Measurements from ENCODE around the gene PARD3B. TPM values are rescaled to one million over a fixed set of nuclear protein-coding genes. Genes with fewer than 3 reads are reported as not detected.
A peak's percentile ranks its signal among the peaks of the same experiment; 100 is the strongest.

PARD3B gene
- total and polyA plus RNA-seq, 10 of the 15 experiments (the other 5 are each of a cell fraction or from before 2014, with no cell fraction given): 0.01 to 0.54 (median 0.07) TPM; not detected in 7

DNA sequence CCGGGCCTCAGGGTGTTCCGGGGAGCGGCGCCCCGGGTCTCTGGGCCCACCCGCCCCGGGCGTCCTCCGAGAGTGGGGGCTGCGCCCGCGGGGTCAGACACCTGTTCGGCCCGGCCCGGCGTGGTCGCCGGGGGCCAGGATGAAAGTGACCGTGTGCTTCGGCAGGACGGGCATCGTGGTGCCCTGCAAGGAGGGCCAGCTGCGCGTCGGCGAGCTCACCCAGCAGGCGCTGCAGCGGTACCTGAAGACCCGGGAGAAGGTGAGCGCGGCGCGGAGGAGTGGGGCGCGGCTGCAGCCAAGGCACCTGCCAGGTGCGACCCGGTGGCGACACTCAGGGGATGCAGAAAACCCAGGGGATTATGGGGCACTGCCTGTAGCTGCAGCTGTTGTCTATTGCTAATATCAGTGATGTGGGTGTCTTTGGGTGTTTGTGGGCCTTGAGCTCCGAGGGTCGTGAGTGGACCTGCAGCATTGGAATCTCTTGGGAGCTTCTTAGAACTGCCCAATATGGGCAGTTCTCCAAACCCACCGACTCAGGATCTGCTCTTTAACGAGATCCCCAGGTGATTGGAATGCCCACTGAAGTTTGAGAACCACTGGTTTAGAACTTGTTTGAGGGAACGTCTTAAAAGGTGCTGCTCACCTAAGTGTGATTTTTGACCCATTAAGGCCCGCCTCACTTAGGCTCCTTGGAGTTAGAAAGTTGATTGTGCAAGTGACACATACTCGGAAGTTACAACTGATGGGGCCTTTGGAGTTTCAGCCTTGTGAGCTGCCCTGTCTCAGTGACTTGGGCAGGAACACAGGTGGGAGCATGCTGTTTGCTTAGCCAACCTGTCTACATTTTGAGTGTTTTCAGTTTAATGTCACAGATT is 823 bp downstream of the PARD3B start:
- in situ Hi-C loops (cut with MboI): no loop called here
- POLR2A ChIA-PET: no interaction called here

GRCh38 chr2:204550751-204551511 is 5.7 kb downstream of the PARD3B start:
- ChIA-PET CTCF (no interaction called here), POLR2A (no interaction called here), SMC1A (ENCODE audit: uncharacterized antibody, unreplicated experiment) (no interaction called here), RAD21 (ENCODE audit: unreplicated experiment) (no interaction called here)
- H4K20me1 ChIP-seq (ENCODE audit: control insufficient read depth, insufficient read depth): no peaks in the 10 kb centered on the region
- FAIRE-seq (no peak), ATAC-seq (no peak), DNase-seq (ENCODE audit: low read depth, low spot score) (no peak)
- H3K27ac ChIP-seq (ENCODE audit: control insufficient read depth, insufficient read depth): no peak overlapping the region
- intact Hi-C loops (cut with micrococcal nuclease; ENCODE audit: unreplicated experiment) (no loop called here), in situ Hi-C loops (cut with MboI) (no loop called here)
- TF ChIP-seq NR2C2 (IDR thresholded peaks at IDR 0.05; ENCODE audit: borderline replicate concordance, control insufficient read depth, insufficient read length, low read depth) (no peak), MTA2 (IDR thresholded peaks at IDR 0.05; ENCODE audit: low read depth) (no peak)
- H3K79me2 ChIP-seq (ENCODE audit: control insufficient read depth, insufficient read depth, low read length): no peaks in the 10 kb centered on the region
- no TSS peak for BruUV-seq (replicated peaks)
- no peak overlapping the region for H3K4me3 ChIP-seq
- H2AFZ ChIP-seq (ENCODE audit: control insufficient read depth, low read depth, low read length): no peak overlapping the region
- H3K27me3 ChIP-seq (replicated peaks in 1 of 2; ENCODE audit: control insufficient read depth in 2 of 2, insufficient read depth in 2 of 2, low read length in 1 of 2): peaks cover 2 to 3% of the 10 kb centered on the region in 2 experiments; a peak in 3 of 4 replicates
- no peaks in the 10 kb centered on the region for H3K9me3 ChIP-seq (replicated peaks; ENCODE audit: control insufficient read depth, insufficient read depth, low read length)
- no peak overlapping the region for H3K9ac ChIP-seq (ENCODE audit: control insufficient read depth, insufficient read depth, low read length)
- H3K4me1 ChIP-seq (ENCODE audit: control insufficient read depth, insufficient read depth, low read length): no peaks in the 10 kb centered on the region
- no peak overlapping the region for H3K4me2 ChIP-seq (ENCODE audit: control insufficient read depth, insufficient read depth)
- H3K36me3 ChIP-seq (ENCODE audit: control insufficient read depth in 2 of 2, insufficient read depth in 2 of 2, low read length in 1 of 2): no peaks in the 10 kb centered on the region
- WGBS (ENCODE audit: insufficient coverage, insufficient replicate concordance, low lambda C conversion rate, missing lambda C conversion rate): 21% methylated on average over 3 of the region's 3 CpGs

More for the DNA sequence above, 823 bp downstream of the PARD3B start:
- peak; percentile 69 for TF ChIP-seq SUZ12 (IDR thresholded peaks at IDR 0.05; ENCODE audit: unreplicated experiment)
- TF ChIP-seq EED (IDR thresholded peaks at IDR 0.05; ENCODE audit: low read depth): no peak
- peaks cover 2 to 6% of the 10 kb centered on the region in 2 experiments; a peak in 3 of 4 replicates for H3K27me3 ChIP-seq (replicated peaks in 1 of 2; ENCODE audit: control insufficient read depth in 2 of 2, insufficient read depth in 2 of 2, low read length in 1 of 2)
- WGBS (ENCODE audit: insufficient coverage, insufficient replicate concordance, low lambda C conversion rate, missing lambda C conversion rate): 15% methylated on average over 44 of the region's 45 CpGs
- FAIRE-seq (no peak), ATAC-seq (no peak; the same call in 2 of the 3 replicates), DNase-seq (ENCODE audit: low read depth, low spot score) (no peak)
- H3K4me1 ChIP-seq (ENCODE audit: control insufficient read depth, insufficient read depth, low read length): no peaks in the 10 kb centered on the region
- H3K4me2 ChIP-seq (ENCODE audit: control insufficient read depth, insufficient read depth): peak overlapping the region; percentile 41; the same call in 1 of the 2 replicates
- no peaks in the 10 kb centered on the region for H3K36me3 ChIP-seq (ENCODE audit: control insufficient read depth in 2 of 2, insufficient read depth in 2 of 2, low read length in 1 of 2)
- no peaks in the 10 kb centered on the region for H3K79me2 ChIP-seq (ENCODE audit: control insufficient read depth, insufficient read depth, low read length)
- no peak overlapping the region for H3K27ac ChIP-seq (ENCODE audit: control insufficient read depth, insufficient read depth)
- H3K4me3 ChIP-seq: no peak overlapping the region
- ChIA-PET SMC1A (ENCODE audit: uncharacterized antibody, unreplicated experiment) (interaction anchor here (1.6 kb wide), 1 partner anchor 26 kb away, joined by 3 read pairs; no protein-coding TSS in a partner anchor), RAD21 (ENCODE audit: unreplicated experiment) (no interaction called here), CTCF (no interaction called here)
- intact Hi-C loops (cut with micrococcal nuclease; ENCODE audit: unreplicated experiment): no loop called here
- H3K9me3 ChIP-seq (replicated peaks; ENCODE audit: control insufficient read depth, insufficient read depth, low read length): no peaks in the 10 kb centered on the region
- no peak overlapping the region for H2AFZ ChIP-seq (ENCODE audit: control insufficient read depth, low read depth, low read length)
- H4K20me1 ChIP-seq (ENCODE audit: control insufficient read depth, insufficient read depth): no peaks in the 10 kb centered on the region
- no peak overlapping the region for H3K9ac ChIP-seq (ENCODE audit: control insufficient read depth, insufficient read depth, low read length)
- BruUV-seq (replicated peaks): no TSS peak
